Heart right ventricle (tissue), 16 donors: ENCODE results near the gene ZDHHC7. TPM values are rescaled to one million over a fixed set of nuclear protein-coding genes. Genes with fewer than 3 reads are reported as not detected.

Source experiments
- ATAC-seq, 8 donors: fragments of 200-7000 bp; cut with Tn5 transposase; one replicate each; pipeline ENCODE4 v1.9.1; 2020; ENCODE audit warnings: mild to moderate bottlenecking in 8 of 8, moderate library complexity in 8 of 8, moderate number of reproducible peaks in 1 of 8
- DNase-seq, 2 donors: peaks; one replicate each; pipeline ENCODE4 v3.0.0-alpha.2; 2020
- H3K27ac ChIP-seq, 10 donors: fragments of 200-600 bp; sonication (generic) in 2 of 10; one replicate each; pipeline versions ENCODE4 v1.5.0 to v1.8.0; 2020 to 2022; ENCODE audit warnings: mild to moderate bottlenecking in 3 of 10
- H3K27me3 ChIP-seq, 7 donors: fragments of 200-600 bp; one replicate each; pipeline ENCODE4 v1.8.0; 2021 to 2022; ENCODE audit warnings: mild to moderate bottlenecking in 2 of 7
- H3K36me3 ChIP-seq, 9 donors: fragments of 200-600 bp; sonication (generic) in 1 of 9; one replicate each; pipeline versions ENCODE4 v1.5.0 to v1.8.0; 2020 to 2022; ENCODE audit warnings: mild to moderate bottlenecking in 2 of 9
- H3K4me1 ChIP-seq, 9 donors: fragments of 200-600 bp; sonication (generic) in 1 of 9; one replicate each; pipeline versions ENCODE4 v1.5.0 to v1.8.0; 2020 to 2022; ENCODE audit warnings: mild to moderate bottlenecking in 4 of 9
- H3K4me3 ChIP-seq, 10 donors: fragments of 200-600 bp; sonication (generic) in 2 of 10; one replicate each; pipeline versions ENCODE4 v1.5.0 to v1.8.0; 2020 to 2022; ENCODE audit warnings: mild to moderate bottlenecking in 7 of 10, moderate library complexity in 2 of 10
- H3K9me3 ChIP-seq, 11 donors: fragments of 200-600 bp in 10 of 11; sonication (generic) in 2 of 11; one replicate each; pipeline versions ENCODE4 v1.5.0 to v1.8.0; 2013 to 2022; ENCODE audit warnings: mild to moderate bottlenecking in 2 of 11, control low read depth in 1 of 11, moderate library complexity in 1 of 11
- CTCF ChIP-seq, 9 donors: fragments of 200-600 bp; sonication (generic) in 2 of 9; IDR thresholded peaks; one replicate each; pipeline versions ENCODE4 v1.5.0 to v1.8.0; 2021 to 2022; ENCODE audit warnings: antibody characterized with exemption in 9 of 9, mild to moderate bottlenecking in 5 of 9, moderate library complexity in 1 of 9
- WGBS, 2 donors: extraction: QIAGEN DNeasy Blood & Tissue Kit; methylation state at CpG; one replicate each; pipeline ENCODE4 v1.1.7; 2013; ENCODE audit warnings: inconsistent platforms in 1 of 2; 5-methylcytosine and 5-hydroxymethylcytosine counted together
- intact Hi-C, 10 donors: fragments of 100-400 bp; cut with DNase I; formaldehyde crosslinking; loops; one replicate each; pipeline versions ENCODE4 v1.11.1 to v1.14.2; 2022
- polyA plus RNA-seq, 2 donors: library from polyadenylated mRNA; stranded (reverse); fragments of 200-250 nt; gene quantifications; one replicate each; pipeline ENCODE4 v1.2.3, GENCODE V29; 2013
- total RNA-seq, 10 donors: library from RNA; stranded (reverse); fragmentation: NEBNext Ultra II Directional in 3 of 10; extraction: Animal tissue kit (Norgen Biotek cat#: 25700) in 3 of 10; gene quantifications; one replicate each; pipeline versions ENCODE4 v1.2.1 to v1.2.4, GENCODE V29; 2021 to 2023
- donor health status: Arrhythmogenic right ventricular cardiomyopathy.
- donor health status: ischemic (EF 13 %, LVEDD 7.1; RV severe dilation, severe dysfunction).
- donor health status: healthy with polysubstance abuse.
- donor health status: DM: no; HTN: yes; CAD: no.
- donor health status: DM: no; HTN: no; CAD: no.
- donor health status: ischemic (EF 25% LVEDD 6.9; RV normal size, moderate dysfunction).
- donor health status: ischemic (EF 25% LVEDD 5.7; RV mildly dilated, moderate dysfunction).
- donor health status: healthy.
- donor health status: DM: yes; HTN: yes; CAD: no.
- donor health status: Ischemic cardiomyopathy.
- donor health status: ischemic (EF 35%, LVEDD 5.7; RV mildly dilated, moderate dysfunction).
- donor health status: nonischemic (EF 11% LVEDD 7.7; RV severe dilation, severe dysfunction).
- donor health status: DM: yes; HTN: yes; CAD: no.
- donor health status: PGD.
- donor health status: ischemic (EF 29% LVEDD 5.4; RV normal size, mild dysfunction).
- donor health status: nonischemic (EF 23%, LVEDD 6.1; RV moderate dilation, normal function).

ZDHHC7 gene
- total and polyA plus RNA-seq, 12 donors = 15.1 to 55.5 (median 41.8) TPM

DNA sequence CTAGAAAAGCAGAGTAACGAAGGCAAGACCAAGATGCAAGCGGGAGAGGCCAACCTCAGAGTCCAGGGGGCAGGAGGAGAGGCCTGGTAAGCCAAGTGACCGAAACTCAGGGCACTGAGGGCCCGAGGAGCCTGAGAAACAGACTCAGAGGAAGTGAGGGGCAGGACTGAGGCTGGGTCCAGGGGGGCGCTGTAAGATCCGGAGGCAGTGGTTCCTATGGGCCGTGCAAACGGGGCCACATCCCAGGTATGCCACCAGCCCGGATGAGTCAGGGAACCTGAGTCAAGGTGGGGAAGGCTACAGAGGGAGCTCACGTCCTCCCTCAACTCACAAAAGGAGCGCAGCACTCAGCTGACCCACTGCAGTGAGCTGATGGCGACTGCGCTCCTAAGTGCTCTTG is 8.3 kb downstream of the ZDHHC7 start:
- ATAC-seq = peak in 2 of 8 donors; percentile 13 to 33
- Histone ChIP-seq H3K4me3 (peak overlapping the region in 6 of 10 donors; percentile 27 to 34 (median 31)), H3K36me3 (peaks cover 0 to 25% (median 0%) of the 10 kb centered on the region in 9 donors), H3K27me3 (no peaks in the 10 kb centered on the region), H3K9me3 (no peaks in the 10 kb centered on the region), H3K4me1 (peaks cover 25 to 95% (median 66%) of the 10 kb centered on the region in 9 donors), H3K27ac (peak overlapping the region in 9 of 10 donors; percentile 28 to 87 (median 60))
- TF ChIP-seq CTCF (IDR thresholded peaks at IDR 0.05) = no peak
- WGBS, 2 donors = 88 to 89% methylated on average over 13 of the region's 13 CpGs
- no peak for DNase-seq
- intact Hi-C loops = no loop called here

GRCh38 chr16:85002608-85003007 is 8.7 kb downstream of the ZDHHC7 start:
- H3K4me3 ChIP-seq = peak overlapping the region in 7 of 10 donors; percentile 8 to 34 (median 31)
- H3K9me3 ChIP-seq = no peaks in the 10 kb centered on the region
- 47 to 54% methylated on average over 12 of the region's 12 CpGs for WGBS, 2 donors
- peaks cover 25 to 91% (median 66%) of the 10 kb centered on the region in 9 donors for H3K4me1 ChIP-seq
- DNase-seq (peak; percentile 42 to 60), ATAC-seq (peak; percentile 15 to 63 (median 53))
- intact Hi-C loops = no loop called here
- H3K27ac ChIP-seq = peak overlapping the region in 9 of 10 donors; percentile 28 to 87 (median 60)
- H3K36me3 ChIP-seq = peaks cover 0 to 25% (median 0%) of the 10 kb centered on the region in 9 donors
- no peak for TF ChIP-seq CTCF (IDR thresholded peaks at IDR 0.05)
- H3K27me3 ChIP-seq = no peaks in the 10 kb centered on the region

- whole genome bisulfite sequencing, 2 donors = 60 to 67% methylated on average over 10 of the region's 10 CpGs
Observed at GRCh38 chr16:85002099-85002541, 9.2 kb downstream of the ZDHHC7 start.

DNA sequence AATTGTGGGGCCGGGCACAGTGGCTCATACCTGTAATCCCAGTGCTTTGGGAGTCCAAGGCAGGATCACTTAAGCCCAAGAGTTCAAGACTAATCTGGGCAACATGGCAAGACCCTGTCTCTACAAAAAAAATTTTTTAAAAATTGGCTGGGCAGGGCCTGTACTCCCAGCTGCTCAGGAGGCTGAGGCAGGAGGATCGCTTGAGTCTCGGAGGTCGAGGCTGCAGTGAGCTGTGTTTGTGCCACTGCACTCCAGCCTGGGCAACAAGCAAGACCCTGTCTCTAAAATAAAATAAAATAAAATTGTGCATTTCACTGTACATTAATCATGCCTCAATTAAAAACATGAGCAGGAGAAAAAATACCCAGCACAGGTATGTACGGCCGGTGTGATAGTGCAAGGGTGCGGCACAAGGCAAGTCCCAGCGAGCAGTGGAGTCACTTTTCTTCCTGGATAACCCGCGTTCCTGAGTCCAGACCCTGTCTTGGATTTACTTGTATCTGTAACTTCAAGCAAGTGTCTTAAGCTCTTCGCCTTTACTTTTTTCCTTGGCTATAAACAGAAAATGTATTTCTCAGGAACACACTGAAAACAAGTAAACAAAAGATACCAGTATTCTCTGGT is 11.4 kb downstream of the ZDHHC7 start:
- H3K27ac ChIP-seq = peak overlapping the region in 1 of 10 donors; percentile 5
- WGBS, 2 donors = 91 to 95% methylated on average over 11 of the region's 11 CpGs

More at GRCh38 chr16:85002099-85002541, 9.2 kb downstream of the ZDHHC7 start:
- ATAC-seq (peak in 3 of 8 donors; percentile 2 to 13 (median 7)), DNase-seq (no peak)
- Histone ChIP-seq H3K27ac (peak overlapping the region in 8 of 10 donors; percentile 15 to 87 (median 62)), H3K36me3 (peaks cover 0 to 25% (median 0%) of the 10 kb centered on the region in 9 donors), H3K9me3 (no peaks in the 10 kb centered on the region), H3K4me3 (peak overlapping the region in 7 of 10 donors; percentile 8 to 34 (median 31)), H3K4me1 (peaks cover 25 to 88% (median 66%) of the 10 kb centered on the region in 9 donors), H3K27me3 (no peaks in the 10 kb centered on the region)
- intact Hi-C loops = no loop called here
- TF ChIP-seq CTCF (IDR thresholded peaks at IDR 0.05) = no peak

More for the DNA sequence above, 11.4 kb downstream of the ZDHHC7 start:
- Histone ChIP-seq H3K36me3 (peaks cover 0 to 27% (median 8%) of the 10 kb centered on the region in 9 donors), H3K27me3 (no peaks in the 10 kb centered on the region), H3K4me3 (no peak overlapping the region), H3K9me3 (no peaks in the 10 kb centered on the region), H3K4me1 (peaks cover 22 to 84% (median 49%) of the 10 kb centered on the region in 9 donors)
- ATAC-seq = no peak
- no peak for TF ChIP-seq CTCF (IDR thresholded peaks at IDR 0.05)
- intact Hi-C loops = no loop called here
- DNase-seq = no peak
